K562 (cell line): Measurements from ENCODE around the gene ALDH3A2. TPM values are rescaled to one million over a fixed set of nuclear protein-coding genes. Genes with fewer than 3 reads are reported as not detected.

Experiments used
- ATAC-seq: fragments of 200-7000 bp; cut with Tn5 transposase; 3 replicates; pipeline ENCODE4 v1.9.1; 2020; ENCODE audit warnings: moderate library complexity
- BruUV-seq: library from RNA; stranded (reverse); fragments of 400-500 nt; replicated peaks from 2 replicates; lab custom pipeline; 2021; lab: Mats Ljungman, UMichigan
- CTCF ChIA-PET: fragments of 300-600 bp; formaldehyde crosslinking; extraction: SDS; loops from one replicate; lab custom pipeline; 2021; ENCODE audit warnings: low intra/inter-chr PET ratio; lab: Yijun Ruan, JAX
- POLR2A ChIA-PET: fragments of 300-600, 350-650 bp; sonication (Branson Sonifier 250); formaldehyde crosslinking; extraction: SDS; loops from one replicate; lab custom pipeline; 2021; ENCODE audit warnings: antibody characterized with exemption, inconsistent platforms; lab: Yijun Ruan, JAX
- DNase-seq, 4 experiments: peaks; one replicate each; pipeline versions ENCODE4 v3.0.0 to v3.0.0-alpha.2; 2011 to 2018; ENCODE audit warnings: low spot score in 3 of 4, mixed read lengths in 3 of 4; ENCODE audit errors: extremely low read depth in 1 of 4
- FAIRE-seq: peaks from 2 replicates; lab custom pipeline; 2011; peaks lifted over from hg19 to GRCh38; lab: Jason Lieb, UNC
- H2AFZ ChIP-seq: 2 replicates; pipeline ENCODE4 v1.6.0; 2011; ENCODE audit warnings: low read depth, low read length, control low read depth, inconsistent platforms
- H3K27ac ChIP-seq: fragments of 200-600 bp; 3 replicates; pipeline ENCODE4 v1.8.0; 2011; ENCODE audit warnings: low read depth, mild to moderate bottlenecking, control low read depth, inconsistent platforms, low read length, moderate library complexity, mixed read lengths; ENCODE audit errors: extremely low read depth
- H3K27me3 ChIP-seq, 2 experiments: fragments of 300-600 bp in 1 of 2; 2 replicates in 1 of 2; 3 replicates in 1 of 2; pipeline versions ENCODE4 v1.6.0 to v1.8.0; 2011; ENCODE audit warnings: inconsistent platforms in 2 of 2, low read length in 2 of 2, mild to moderate bottlenecking in 1 of 2, mixed read lengths in 1 of 2, moderate library complexity in 1 of 2; ENCODE audit not compliant: control insufficient read depth in 2 of 2, insufficient read depth in 2 of 2
- H3K36me3 ChIP-seq: fragments of 300-600 bp; 3 replicates; pipeline ENCODE4 v1.8.0; 2011; ENCODE audit warnings: mild to moderate bottlenecking, low read length, inconsistent platforms; ENCODE audit not compliant: control insufficient read depth, insufficient read depth
- H3K4me1 ChIP-seq, 2 experiments: fragments of 200-600 bp in 1 of 2; replicated peaks in 1 of 2; 2 replicates in 1 of 2; 3 replicates in 1 of 2; pipeline versions ENCODE4 v1.5.1 to v1.8.0; 2011; ENCODE audit warnings: inconsistent platforms in 2 of 2, low read length in 2 of 2, mild to moderate bottlenecking in 1 of 2, mixed read lengths in 1 of 2, moderate library complexity in 1 of 2; ENCODE audit not compliant: control insufficient read depth in 2 of 2, insufficient read depth in 2 of 2
- H3K4me2 ChIP-seq: 2 replicates; pipeline ENCODE4 v1.6.1; 2011; ENCODE audit warnings: low read length, control low read depth, inconsistent platforms, mixed read lengths; ENCODE audit not compliant: insufficient read depth
- H3K4me3 ChIP-seq: fragments of 200-600 bp; sonication (generic), shearing (Covaris generic); 2 replicates; pipeline ENCODE4 v1.5.1; 2016; ENCODE audit warnings: control low read depth, inconsistent platforms
- H3K79me2 ChIP-seq: fragments of 200-600 bp; 3 replicates; pipeline ENCODE4 v1.8.0; 2011; ENCODE audit warnings: low read length, inconsistent platforms; ENCODE audit not compliant: control insufficient read depth, insufficient read depth
- H3K9ac ChIP-seq, 2 experiments: 2 replicates each; pipeline versions ENCODE4 v1.6.0 to v1.6.1; 2011; ENCODE audit warnings: low read depth in 2 of 2, low read length in 2 of 2, control low read depth in 1 of 2, inconsistent platforms in 1 of 2, mild to moderate bottlenecking in 1 of 2, mixed read lengths in 1 of 2; ENCODE audit not compliant: insufficient read depth in 1 of 2
- H3K9me1 ChIP-seq: one replicate; pipeline ENCODE4 v1.6.0; 2011; ENCODE audit warnings: inconsistent platforms, mild to moderate bottlenecking, low read length, moderate library complexity; ENCODE audit not compliant: control insufficient read depth, insufficient read depth
- H3K9me3 ChIP-seq: replicated peaks from 2 replicates; pipeline ENCODE4 v1.5.1; 2011; ENCODE audit warnings: low read depth, low read length, inconsistent platforms; ENCODE audit not compliant: control insufficient read depth, insufficient read depth
- H4K20me1 ChIP-seq: replicated peaks from 2 replicates; pipeline ENCODE4 v1.6.1; 2011; ENCODE audit warnings: low read length, inconsistent platforms, mixed read lengths; ENCODE audit not compliant: control insufficient read depth, insufficient read depth
- CEBPB ChIP-seq: fragments of 450-650 bp; IDR thresholded peaks from 2 replicates; pipeline ENCODE4 v1.6.1; 2016; ENCODE audit warnings: missing genetic modification characterization, missing compliant biosample characterization
- HNRNPLL ChIP-seq: fragments of 200-400 bp; formaldehyde crosslinking; IDR thresholded peaks from 2 replicates; pipeline ENCODE4 v1.6.1; 2017; ENCODE audit warnings: low read length, low read depth, mild to moderate bottlenecking; ENCODE audit not compliant: poor library complexity, severe bottlenecking
- MBD2 ChIP-seq: sonication (generic); IDR thresholded peaks from 2 replicates; pipeline ENCODE4 v1.6.1; 2016; ENCODE audit warnings: low read depth, borderline replicate concordance
- ZNF239 ChIP-seq: fragments of 250-450 bp; sonication (Bioruptor Pico); IDR thresholded peaks from 2 replicates; pipeline ENCODE4 v1.4.0; 2020; ENCODE audit warnings: mild to moderate bottlenecking
- WGBS: fragments of 100-300 bp; shearing (Covaris generic); methylation state at CpG from one replicate; pipeline ENCODE4 v1.1.6; 2016; ENCODE audit warnings: low coverage, mixed read lengths; ENCODE audit not compliant: insufficient coverage; ENCODE audit errors: missing lambda C conversion rate; 5-methylcytosine and 5-hydroxymethylcytosine counted together
- in situ Hi-C: fragments of 300-500 bp; cut with MboI; formaldehyde crosslinking; loops from 4 replicates; pipeline ENCODE4 v1.15.0; 2018; ENCODE audit warnings: inconsistent platforms, mixed read lengths
- intact Hi-C: fragments of 100-400 bp; cut with micrococcal nuclease; formaldehyde crosslinking; loops from 2 replicates; pipeline ENCODE4 v1.14.2; 2022
- polyA plus RNA-seq, 8 experiments: library from polyadenylated mRNA; depleted of rRNA in 4 of 8; stranded (reverse) in 5 of 8; unstranded in 3 of 8; fragments of >200 nt; fragmentation: Nextera tagmentation in 2 of 8; fragmentation: Illumina TruSeq in 1 of 8; extraction: Ambion mirVana in 2 of 8; extraction: Trizol in 1 of 8; gene quantifications; 2 replicates each; pipeline versions ENCODE4 v1.2.1 to v1.2.3, GENCODE V29; 2011 to 2014; ENCODE audit warnings: inconsistent platforms in 1 of 8, missing spikeins in 1 of 8
- total RNA-seq, 7 experiments: library from RNA; depleted of rRNA in 6 of 7; stranded (reverse); fragments of >200 nt in 6 of 7; fragmentation: Illumina TruSeq in 2 of 7; extraction: Trizol in 2 of 7; gene quantifications; 2 replicates each; pipeline versions ENCODE4 v1.2.1 to v1.2.3, GENCODE V29; 2011 to 2021; ENCODE audit warnings: low replicate concordance in 1 of 7

The ALDH3A2 gene
- total and polyA plus RNA-seq, 9 of the 15 experiments (the other 6 are each of a cell fraction or from before 2014, with no cell fraction given): 0.01 to 0.78 (median 0.12) TPM; not detected in 5

DNA sequence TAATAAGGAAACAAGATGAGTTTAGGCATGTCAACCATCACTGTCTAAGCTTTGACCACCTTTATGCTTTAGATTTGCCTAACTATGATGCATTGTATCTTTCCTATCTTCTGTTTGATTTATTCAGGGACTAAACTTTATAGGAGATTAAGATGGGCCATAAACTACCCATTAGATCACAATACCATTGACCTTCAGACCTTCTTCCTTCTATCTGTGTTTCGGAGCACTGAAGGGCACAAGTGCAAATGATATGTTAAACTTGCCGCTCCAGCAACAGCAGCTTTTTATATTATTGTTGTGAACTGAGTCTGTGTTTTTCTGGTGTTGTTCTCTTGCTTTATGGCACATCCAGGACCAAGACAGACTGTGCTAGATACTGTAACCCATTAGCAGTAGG lies 16.6 kb upstream of the ALDH3A2 start:
- H3K79me2 ChIP-seq: no peaks in the 10 kb centered on the region

DNA sequence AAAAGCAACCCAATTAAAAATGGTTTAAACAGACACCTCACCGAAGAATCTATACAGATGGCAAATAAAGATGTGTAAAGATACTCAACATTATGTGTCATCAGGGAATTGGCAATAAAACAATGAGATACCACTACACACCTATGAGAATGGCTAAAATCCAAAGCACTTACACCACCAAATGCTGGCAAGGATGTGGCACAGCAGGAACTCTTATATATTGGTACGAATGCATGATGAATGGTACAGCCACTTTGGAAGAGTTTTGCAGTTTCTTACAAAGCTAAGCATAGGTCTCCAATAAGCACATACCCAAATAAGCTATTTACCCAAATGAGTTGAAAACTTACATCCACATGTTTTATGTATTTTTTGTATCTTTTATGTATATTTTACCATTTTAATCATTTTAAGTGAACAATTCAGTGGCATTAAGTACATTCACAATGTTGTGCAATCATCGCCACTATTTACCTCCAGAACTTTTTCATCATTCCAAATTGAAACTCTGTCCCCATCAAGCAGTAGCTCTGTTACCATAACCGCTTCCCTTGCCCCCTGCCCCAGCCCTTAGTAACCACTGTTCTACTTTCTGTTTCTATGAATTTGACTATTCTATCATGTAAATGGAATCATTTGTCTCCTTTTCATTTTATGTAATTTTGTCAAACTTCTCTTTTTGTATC lies 6.7 kb upstream of the ALDH3A2 start:
- intact Hi-C loops: no loop called here
- Histone ChIP-seq H3K79me2 (no peaks in the 10 kb centered on the region), H3K4me2 (no peak overlapping the region), H3K27ac (no peak overlapping the region), H2AFZ (no peak overlapping the region), H3K4me1 (no peaks in the 10 kb centered on the region), H3K9me3 (no peaks in the 10 kb centered on the region), H4K20me1 (no peaks in the 10 kb centered on the region), H3K9ac (no peak overlapping the region), H3K9me1 (no peaks in the 10 kb centered on the region), H3K4me3 (no peak overlapping the region), H3K36me3 (no peaks in the 10 kb centered on the region), H3K27me3 (no peaks in the 10 kb centered on the region)
- WGBS: 2% methylated on average over 4 of the region's 4 CpGs
- FAIRE-seq (no peak), ATAC-seq (no peak), DNase-seq (no peak)
- POLR2A ChIA-PET: no interaction called here
- BruUV-seq: no TSS peak
- CTCF ChIA-PET: no interaction called here
- in situ Hi-C loops: no loop called here
- TF ChIP-seq HNRNPLL (no peak), ZNF239 (CRISPR knock-in tag) (no peak), CEBPB (tag) (peak; percentile 38; the same call in 1 of the 2 replicates)

More for the DNA sequence above, 16.6 kb upstream of the ALDH3A2 start:
- no peak overlapping the region for H3K27ac ChIP-seq
- intact Hi-C loops: no loop called here
- H3K36me3 ChIP-seq: no peaks in the 10 kb centered on the region
- 4% methylated on average over 2 of the region's 2 CpGs for WGBS
- H4K20me1 ChIP-seq: no peaks in the 10 kb centered on the region
- ChIA-PET POLR2A (no interaction called here), CTCF (no interaction called here)
- BruUV-seq: no TSS peak
- H2AFZ ChIP-seq: no peak overlapping the region
- H3K9me3 ChIP-seq: no peaks in the 10 kb centered on the region
- no peak for DNase-seq
- no peak for FAIRE-seq
- no peak overlapping the region for H3K4me2 ChIP-seq
- H3K4me3 ChIP-seq: no peak overlapping the region
- H3K27me3 ChIP-seq: no peaks in the 10 kb centered on the region
- TF ChIP-seq MBD2: no peak
- TF ChIP-seq, all 486 proteins: peak for 0
- Histone ChIP-seq H3K9me1 (no peaks in the 10 kb centered on the region), H3K4me1 (no peaks in the 10 kb centered on the region), H3K9ac (no peak overlapping the region)
- no peak for ATAC-seq
- in situ Hi-C loops: no loop called here
